HL-60 (cell line): ENCODE data around the gene ALK.

Source experiments
- DNase-seq, 2 experiments: peaks; one replicate each; pipeline ENCODE4 v3.0.0-alpha.2; 2010 to 2020; ENCODE audit warnings: low read depth in 1 of 2, low spot score in 1 of 2
- H3K27ac ChIP-seq: fragments of 250-450 bp; sonication (Bioruptor Pico); replicated peaks from 2 replicates; pipeline ENCODE4 v1.5.1; 2020; ENCODE audit warnings: mild to moderate bottlenecking, moderate library complexity
- H3K27me3 ChIP-seq: fragments of 250-450 bp; sonication (Bioruptor Pico); 2 replicates; pipeline ENCODE4 v1.5.1; 2021; ENCODE audit warnings: mild to moderate bottlenecking, moderate library complexity; ENCODE audit not compliant: insufficient read depth, poor library complexity, severe bottlenecking
- H3K4me3 ChIP-seq: replicated peaks from 2 replicates; pipeline ENCODE4 v1.5.1; 2011; ENCODE audit warnings: mild to moderate bottlenecking, control low read depth, low read length; ENCODE audit not compliant: insufficient read depth
- GABPA ChIP-seq: IDR thresholded peaks from 2 replicates; pipeline ENCODE4 v1.6.1; 2012; ENCODE audit warnings: low read depth
- POLR2AphosphoS5 ChIP-seq: IDR thresholded peaks from 2 replicates; pipeline ENCODE4 v1.6.1; 2012; ENCODE audit warnings: low read depth
- REST ChIP-seq: IDR thresholded peaks from 2 replicates; pipeline ENCODE4 v1.6.1; 2012; ENCODE audit warnings: low read depth; ENCODE audit not compliant: insufficient replicate concordance
- SPI1 ChIP-seq: IDR thresholded peaks from 2 replicates; pipeline ENCODE4 v1.6.1; 2012; ENCODE audit warnings: low read depth, mild to moderate bottlenecking, borderline replicate concordance
- TF ChIP-seq, protein P1 (sequence below): IDR thresholded peaks from one replicate; pipeline ENCODE4 v1.5.1; 2011; ENCODE audit warnings: low read length, control low read depth, inconsistent platforms; ENCODE audit not compliant: insufficient read depth

ALK gene

GRCh38 chr2:29290293-29291047 is 630.9 kb downstream of the ALK start:
- TF ChIP-seq GABPA (no peak), SPI1 (no peak), REST (no peak), POLR2AphosphoS5 (no peak)
- TF ChIP-seq, protein P1, sequence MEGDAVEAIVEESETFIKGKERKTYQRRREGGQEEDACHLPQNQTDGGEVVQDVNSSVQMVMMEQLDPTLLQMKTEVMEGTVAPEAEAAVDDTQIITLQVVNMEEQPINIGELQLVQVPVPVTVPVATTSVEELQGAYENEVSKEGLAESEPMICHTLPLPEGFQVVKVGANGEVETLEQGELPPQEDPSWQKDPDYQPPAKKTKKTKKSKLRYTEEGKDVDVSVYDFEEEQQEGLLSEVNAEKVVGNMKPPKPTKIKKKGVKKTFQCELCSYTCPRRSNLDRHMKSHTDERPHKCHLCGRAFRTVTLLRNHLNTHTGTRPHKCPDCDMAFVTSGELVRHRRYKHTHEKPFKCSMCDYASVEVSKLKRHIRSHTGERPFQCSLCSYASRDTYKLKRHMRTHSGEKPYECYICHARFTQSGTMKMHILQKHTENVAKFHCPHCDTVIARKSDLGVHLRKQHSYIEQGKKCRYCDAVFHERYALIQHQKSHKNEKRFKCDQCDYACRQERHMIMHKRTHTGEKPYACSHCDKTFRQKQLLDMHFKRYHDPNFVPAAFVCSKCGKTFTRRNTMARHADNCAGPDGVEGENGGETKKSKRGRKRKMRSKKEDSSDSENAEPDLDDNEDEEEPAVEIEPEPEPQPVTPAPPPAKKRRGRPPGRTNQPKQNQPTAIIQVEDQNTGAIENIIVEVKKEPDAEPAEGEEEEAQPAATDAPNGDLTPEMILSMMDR = no peak
- no peak for DNase-seq
- no peak overlapping the region for H3K4me3 ChIP-seq
- H3K27me3 ChIP-seq = no peaks in the 10 kb centered on the region
- no peak overlapping the region for H3K27ac ChIP-seq

- H3K27me3 ChIP-seq = no peaks in the 10 kb centered on the region
- TF ChIP-seq POLR2AphosphoS5 = no peak
- no peak for TF ChIP-seq SPI1
- TF ChIP-seq, protein P1 = no peak
- TF ChIP-seq GABPA = no peak
- no peak for TF ChIP-seq REST
- DNase-seq = no peak
- H3K4me3 ChIP-seq = no peak overlapping the region
- H3K27ac ChIP-seq = no peak overlapping the region
These were observed 636.7 kb downstream of the ALK start for GRCh38 chr2:29284671-29285070.

- no peak for DNase-seq
- Histone ChIP-seq H3K27me3 (no peaks in the 10 kb centered on the region), H3K4me3 (no peak overlapping the region), H3K27ac (no peak overlapping the region)
- TF ChIP-seq POLR2AphosphoS5 (no peak), GABPA (no peak), REST (no peak), SPI1 (no peak)
- TF ChIP-seq, protein P1 = no peak
These were observed 639.5 kb downstream of the ALK start for GRCh38 chr2:29281916-29282247.
